Omental fat pad (tissue), 4 donors: ENCODE results near the gene C1orf146. TPM values are rescaled to one million over a fixed set of nuclear protein-coding genes. Genes with fewer than 3 reads are reported as not detected.

Experiments used
- total RNA-seq, 4 donors: library from RNA; depleted of rRNA; stranded (reverse); fragments of >200 nt; gene quantifications; one replicate each; pipeline ENCODE4 v1.1.0, GENCODE V29; 2016

The C1orf146 gene
- total RNA-seq, 4 donors from 2014 or later: not detected

Other genes starting within 250 kb of the C1orf146 start
- under 1 TPM in 1 of 4 donors, not detected in 3; 0.56 TPM for gene EPHX4, start 187.9 kb upstream of the C1orf146 start, total RNA-seq
- not detected for gene SETSIP, start 142.5 kb upstream of the C1orf146 start, total RNA-seq
- 10 to 100 TPM in 1 of 4 donors, 1 to 10 TPM in 3; 2.0 to 12.3 (median 6.5) TPM for gene BTBD8, start 137.6 kb upstream of the C1orf146 start, total RNA-seq
- 10 to 100 TPM in 2 of 4 donors, 1 to 10 TPM in 2; 7.0 to 12.6 (median 9.4) TPM for gene GLMN, start 81.1 kb downstream of the C1orf146 start, total RNA-seq
- gene RPAP2, start 81.1 kb downstream of the C1orf146 start, total RNA-seq: 10 to 100 TPM in 1 of 4 donors, 1 to 10 TPM in 3; 4.8 to 11.5 (median 6.7) TPM